ENCODE measurements around the gene TTC9B. TPM values are rescaled to one million over a fixed set of nuclear protein-coding genes. Genes with fewer than 3 reads are reported as not detected.

The TTC9B gene
- total and polyA plus RNA-seq, 2 of the 8 experiments (the other 6 are each of a cell fraction or from before 2014, with no cell fraction given): 0.26 TPM; not detected in 1

DNA sequence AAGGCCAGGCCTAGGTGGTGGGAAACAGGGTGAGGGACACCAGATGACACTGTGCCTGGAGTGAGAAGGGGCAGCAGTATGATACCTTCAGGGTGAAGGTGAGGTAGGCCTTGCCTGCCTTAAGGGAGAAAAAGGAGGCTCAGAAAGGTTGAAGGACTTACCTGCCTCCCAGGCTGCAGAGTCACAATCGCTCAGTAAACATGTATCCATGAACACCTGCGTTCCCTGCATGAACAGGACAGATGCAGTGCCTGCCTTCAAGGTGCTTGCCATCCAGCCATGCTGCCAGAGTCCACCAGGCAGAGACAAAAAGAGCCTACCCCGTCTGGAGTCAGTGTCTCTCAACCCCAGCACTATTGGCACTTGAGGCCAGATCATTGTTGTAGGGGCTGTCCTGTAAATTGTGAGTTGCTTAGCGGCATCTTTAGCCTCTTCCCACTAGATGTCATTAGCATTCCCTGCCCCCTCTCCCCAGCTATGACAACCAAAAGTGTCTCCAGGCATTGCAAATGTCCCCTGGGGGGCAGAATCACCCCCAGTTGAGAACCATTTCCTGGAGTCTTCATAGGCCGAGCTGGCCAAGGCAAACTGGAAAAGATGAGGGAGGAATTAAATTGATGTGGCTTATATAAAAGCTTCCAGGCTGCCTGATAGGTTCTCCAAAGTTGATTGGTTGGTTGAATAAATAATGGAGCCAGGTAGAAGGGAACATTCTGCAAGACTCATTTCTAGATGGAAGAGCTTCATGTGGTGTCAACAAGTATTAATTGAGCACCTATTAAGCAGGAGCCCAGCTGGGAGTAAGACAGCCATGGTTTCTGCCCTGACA lies 25.2 kb downstream of the TTC9B start:
- no peak overlapping the region for H4K91ac ChIP-seq (replicated peaks; ENCODE audit: insufficient read length, low read length)

More for the DNA sequence above, 25.2 kb downstream of the TTC9B start:
- no peak overlapping the region for H3K56ac ChIP-seq (replicated peaks; ENCODE audit: insufficient read length, low read depth, low read length)
- H4K8ac ChIP-seq (ENCODE audit: extremely low read depth, insufficient read depth, low read length): no peak overlapping the region
- no peaks in the 10 kb centered on the region for H3K9me3 ChIP-seq (ENCODE audit: insufficient read depth in 2 of 2, low read depth in 1 of 2, low read length in 1 of 2)
- no peak overlapping the region for H3K4ac ChIP-seq (replicated peaks; ENCODE audit: insufficient read length, low read depth, low read length)
- DNase-seq (ENCODE audit: low read depth in 1 of 2, low spot score in 2 of 2) (no peak), FAIRE-seq (no peak)
- ChIA-PET POLR2A (ENCODE audit: partially characterized antibody) (interaction anchor here (1.1 kb wide), 1 partner anchor 9 kb away, joined by 3 read pairs; no protein-coding TSS in a partner anchor), CTCF (ENCODE audit: partially characterized antibody) (interaction anchor here (0.9 to 2.1 kb wide), 5 partner anchors 9 to 77 kb away, joined by 3 to 8 read pairs (median 4); partner anchors contain the start of gene TTC9B)
- H2AK5ac ChIP-seq (ENCODE audit: low read depth, low read length): no peak overlapping the region
- TF ChIP-seq JUND (IDR thresholded peaks at IDR 0.05; ENCODE audit: low read length) (no peak), EGR1 (IDR thresholded peaks at IDR 0.05; ENCODE audit: borderline replicate concordance, low read depth, low read length) (no peak), CHD1 (IDR thresholded peaks at IDR 0.05; ENCODE audit: low read depth, low read length) (no peak), RXRA (IDR thresholded peaks at IDR 0.05; ENCODE audit: insufficient read depth, low read depth, low read length) (no peak), TBP (IDR thresholded peaks at IDR 0.05; ENCODE audit: low read depth, low read length) (no peak), TAF7 (optimal IDR thresholded peaks at IDR 0.05; ENCODE audit: borderline replicate concordance, low read depth, low read length) (no peak), POLR2AphosphoS5 (IDR thresholded peaks at IDR 0.05; ENCODE audit: low read depth, low read length) (no peak), CTBP2 (IDR thresholded peaks at IDR 0.05; ENCODE audit: borderline replicate concordance, insufficient read depth, insufficient read length, low read length) (no peak), CREB1 (IDR thresholded peaks at IDR 0.05) (no peak), BACH1 (IDR thresholded peaks at IDR 0.05; ENCODE audit: low read length) (no peak)
- H2BK5ac ChIP-seq (ENCODE audit: low read depth, low read length): no peak overlapping the region
- no peak overlapping the region for H3K9ac ChIP-seq (replicated peaks in 1 of 4; ENCODE audit: extremely low read depth in 1 of 4, low read depth in 3 of 4, low read length in 3 of 4)
- no peak overlapping the region for H4K5ac ChIP-seq (ENCODE audit: insufficient read length, low read depth, low read length)
- H3K27me3 ChIP-seq (replicated peaks in 1 of 4; ENCODE audit: control insufficient read depth in 3 of 4, extremely low read depth in 1 of 4, insufficient read depth in 3 of 4, low read length in 3 of 4): no peaks in the 10 kb centered on the region; a peak in 1 of 7 replicates
- no peak overlapping the region for H3K14ac ChIP-seq (ENCODE audit: insufficient read length)
- H3K79me1 ChIP-seq (ENCODE audit: low read depth, low read length): peaks cover 8% of the 10 kb centered on the region; the same call in 1 of the 2 replicates
- no peak overlapping the region for H2AFZ ChIP-seq (ENCODE audit: low read length)
- H3K23ac ChIP-seq (ENCODE audit: insufficient read length): no peak overlapping the region
- H2BK15ac ChIP-seq (ENCODE audit: low read length): peak overlapping the region; percentile 61; the same call in 1 of the 2 replicates
- H3K18ac ChIP-seq (ENCODE audit: extremely low read depth, low read length): no peak overlapping the region; the same call in 1 of the 2 replicates
- peaks cover 0 to 11% of the 10 kb centered on the region in 2 experiments for H4K20me1 ChIP-seq (replicated peaks in 1 of 2; ENCODE audit: control insufficient read depth in 1 of 2, insufficient read depth in 2 of 2, low read length in 2 of 2)
- H2BK12ac ChIP-seq (ENCODE audit: low read depth, low read length): peak overlapping the region; percentile 69; the same call in 1 of the 2 replicates
- H3K27ac ChIP-seq (ENCODE audit: low read depth, low read length): no peak overlapping the region
- no peaks in the 10 kb centered on the region for H3K79me2 ChIP-seq (ENCODE audit: control insufficient read depth in 1 of 2, insufficient read depth in 2 of 2, low read length in 2 of 2)
- H3K23me2 ChIP-seq (ENCODE audit: low read depth, low read length): peaks cover 4% of the 10 kb centered on the region; the same call in 1 of the 2 replicates
- no peaks in the 10 kb centered on the region for H3K36me3 ChIP-seq (ENCODE audit: control insufficient read depth in 2 of 4, insufficient read depth in 4 of 4, low read length in 3 of 4)
- peaks cover 5 to 12% (median 9%) of the 10 kb centered on the region in 4 experiments for H3K4me1 ChIP-seq (replicated peaks in 1 of 4; ENCODE audit: control insufficient read depth in 3 of 4, insufficient read depth in 4 of 4, low read length in 3 of 4)
- H3K4me3 ChIP-seq (ENCODE audit: extremely low read depth in 1 of 4, insufficient read depth in 2 of 4, low read depth in 3 of 4, low read length in 4 of 4): peak overlapping the region in 1 of 4 experiments; percentile 98; a peak in 1 of 8 replicates
- 75% methylated on average over 5 of the region's 5 CpGs; no CpG with 5 or more reads in 1 of the 2 experiments for WGBS, 2 experiments (ENCODE audit: extremely low coverage in 1 of 2, insufficient coverage in 1 of 2, insufficient read length in 1 of 2, insufficient replicate concordance in 2 of 2, low coverage in 1 of 2, low lambda C conversion rate in 2 of 2, missing lambda C conversion rate in 1 of 2)
- H2BK120ac ChIP-seq (replicated peaks; ENCODE audit: low read depth, low read length): no peak overlapping the region
- peak overlapping the region; percentile 56 to 77 for H3K4me2 ChIP-seq (ENCODE audit: insufficient read depth in 1 of 2, low read depth in 2 of 2, low read length in 2 of 2)
- H2BK20ac ChIP-seq (ENCODE audit: low read length): 0 out of 2 replicates have a peak overlapping the region, but pooled peaks have one; percentile 48

Measured in H1 (cell line).